HepG2 (cell line): ENCODE measurements around the gene RCBTB2. TPM values are rescaled to one million over a fixed set of nuclear protein-coding genes. Genes with fewer than 3 reads are reported as not detected.

Experiments
- ARNT2 ChIP-seq: sonication (generic); formaldehyde crosslinking; IDR thresholded peaks from 2 replicates; pipeline ENCODE4 v1.8.0; 2022; ENCODE audit warnings: mild to moderate bottlenecking, low read depth, missing genetic modification reagents, moderate library complexity
- JARID2 ChIP-seq: sonication (generic); formaldehyde crosslinking; IDR thresholded peaks from 2 replicates; pipeline ENCODE4 v1.8.1; 2023; ENCODE audit warnings: missing genetic modification reagents, inconsistent platforms; ENCODE audit not compliant: insufficient replicate concordance
- MATR3 ChIP-seq: sonication (generic); formaldehyde crosslinking; IDR thresholded peaks from 2 replicates; pipeline ENCODE4 v1.4.0; 2020; ENCODE audit warnings: missing genetic modification reagents
- MLX ChIP-seq: IDR thresholded peaks from 2 replicates; pipeline ENCODE4 v1.6.1; 2016
- NFYB ChIP-seq: sonication (generic); formaldehyde crosslinking; IDR thresholded peaks from 2 replicates; pipeline ENCODE4 v1.4.0; 2020; ENCODE audit warnings: missing genetic modification reagents
- PHF21A ChIP-seq: sonication (generic); formaldehyde crosslinking; IDR thresholded peaks from 2 replicates; pipeline ENCODE4 v1.5.0; 2020; ENCODE audit warnings: mild to moderate bottlenecking, missing genetic modification reagents
- PRDM10 ChIP-seq: sonication (generic); formaldehyde crosslinking; IDR thresholded peaks from 2 replicates; pipeline ENCODE4 v1.4.0; 2020; ENCODE audit warnings: low read depth, missing genetic modification reagents
- RBFOX2 ChIP-seq: fragments of 200-400 bp; formaldehyde crosslinking; IDR thresholded peaks from 2 replicates; pipeline ENCODE4 v1.6.1; 2017; ENCODE audit warnings: low read depth, mild to moderate bottlenecking, low read length
- REXO4 ChIP-seq: sonication (generic); formaldehyde crosslinking; IDR thresholded peaks from 2 replicates; pipeline ENCODE4 v1.8.0; 2022; ENCODE audit warnings: missing genetic modification reagents, mild to moderate bottlenecking, borderline replicate concordance
- RNF2 ChIP-seq: fragments of 450-650 bp; conservative IDR thresholded peaks from 2 replicates; pipeline ENCODE4 v1.6.1; 2016; ENCODE audit warnings: low read depth
- TOPORS ChIP-seq: sonication (generic); formaldehyde crosslinking; IDR thresholded peaks from 2 replicates; pipeline ENCODE4 v1.8.0; 2023; ENCODE audit warnings: mild to moderate bottlenecking, missing genetic modification reagents
- ZFX ChIP-seq: sonication (generic); formaldehyde crosslinking; IDR thresholded peaks from 2 replicates; pipeline ENCODE4 v1.4.0; 2020; ENCODE audit warnings: mild to moderate bottlenecking, low read depth, missing genetic modification reagents, moderate library complexity
- ZNF224 ChIP-seq: sonication (generic); formaldehyde crosslinking; IDR thresholded peaks from 2 replicates; pipeline ENCODE4 v1.5.0; 2020; ENCODE audit warnings: mild to moderate bottlenecking, missing genetic modification reagents
- ZNF24 ChIP-seq: fragments of 450-650 bp; IDR thresholded peaks from 2 replicates; pipeline ENCODE4 v1.6.1; 2017; ENCODE audit warnings: antibody characterized with exemption, mild to moderate bottlenecking
- ZNF33A ChIP-seq: sonication (generic); formaldehyde crosslinking; IDR thresholded peaks from 2 replicates; pipeline ENCODE4 v1.5.1; 2020; ENCODE audit warnings: missing genetic modification reagents, mild to moderate bottlenecking, moderate library complexity, borderline replicate concordance
- ZNF501 ChIP-seq: sonication (generic); formaldehyde crosslinking; IDR thresholded peaks from 2 replicates; pipeline ENCODE4 v1.5.1; 2020; ENCODE audit warnings: mild to moderate bottlenecking, moderate library complexity, missing genetic modification reagents
- ZNF709 ChIP-seq: sonication (generic); formaldehyde crosslinking; IDR thresholded peaks from 2 replicates; pipeline ENCODE4 v1.5.0; 2020; ENCODE audit warnings: mild to moderate bottlenecking, missing genetic modification reagents
- ZNF775 ChIP-seq: sonication (generic); formaldehyde crosslinking; IDR thresholded peaks from 2 replicates; pipeline ENCODE4 v1.4.0; 2020; ENCODE audit warnings: missing genetic modification reagents, mild to moderate bottlenecking, moderate library complexity, borderline replicate concordance
- ZSCAN21 ChIP-seq: sonication (generic); formaldehyde crosslinking; IDR thresholded peaks from 2 replicates; pipeline ENCODE4 v1.8.0; 2022; ENCODE audit warnings: mild to moderate bottlenecking, missing genetic modification reagents, moderate library complexity, borderline replicate concordance
- ZSCAN22 ChIP-seq: sonication (generic); formaldehyde crosslinking; IDR thresholded peaks from 2 replicates; pipeline ENCODE4 v1.4.0; 2020; ENCODE audit warnings: mild to moderate bottlenecking, missing genetic modification reagents
- ZSCAN25 ChIP-seq: sonication (generic); formaldehyde crosslinking; IDR thresholded peaks from 2 replicates; pipeline ENCODE4 v1.8.0; 2022; ENCODE audit warnings: mild to moderate bottlenecking, missing genetic modification reagents
- polyA plus RNA-seq, 8 experiments: library from polyadenylated mRNA; depleted of rRNA in 3 of 8; stranded (reverse) in 7 of 8; unstranded in 1 of 8; fragments of >200 nt; fragmentation: Illumina TruSeq in 4 of 8; extraction: Trizol in 4 of 8; gene quantifications; 2 replicates each; pipeline versions ENCODE4 v1.2.1 to v1.2.3, GENCODE V29; 2011 to 2016; ENCODE audit warnings: low read depth in 4 of 8, missing spikeins in 1 of 8, mixed read lengths in 1 of 8; ENCODE audit not compliant: insufficient read depth in 1 of 8
- total RNA-seq, 5 experiments: library from RNA; depleted of rRNA; stranded (reverse); fragments of >200 nt; fragmentation: Illumina TruSeq; extraction: Trizol; gene quantifications; 2 replicates each; pipeline ENCODE4 v1.2.3, GENCODE V29; 2016; ENCODE audit warnings: low read depth in 1 of 5
- TF ChIP-seq, protein P1 (sequence below): sonication (generic); formaldehyde crosslinking; IDR thresholded peaks from 2 replicates; pipeline ENCODE4 v1.8.0; 2022; ENCODE audit warnings: mild to moderate bottlenecking, missing genetic modification reagents
- TF ChIP-seq, protein P2 (sequence below): IDR thresholded peaks from 2 replicates; pipeline ENCODE4 v1.6.1; 2016
- TF ChIP-seq, protein P3 (sequence below): IDR thresholded peaks from 2 replicates; pipeline ENCODE4 v1.6.1; 2018; ENCODE audit warnings: missing genetic modification reagents, mild to moderate bottlenecking, missing compliant biosample characterization

Gene RCBTB2
- total and polyA plus RNA-seq, 2 of the 13 experiments (the other 11 are each of a cell fraction or from before 2014, with no cell fraction given) = 1.9 to 2.7 TPM

DNA sequence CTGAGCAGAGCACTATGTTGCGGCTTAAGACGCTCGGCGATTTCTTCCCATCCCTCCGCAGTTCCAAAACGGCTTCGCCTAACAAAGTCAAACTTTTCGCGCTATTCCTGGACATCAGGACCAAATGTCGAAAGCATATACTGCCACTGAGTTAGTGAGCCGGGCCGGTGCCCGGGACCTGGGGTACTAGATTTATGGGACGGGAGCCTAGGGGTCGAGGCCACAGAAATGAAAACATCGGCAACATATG, 699 bp downstream of the RCBTB2 start (continued):
- TF ChIP-seq TOPORS (CRISPR knock-in tag) (no peak), ZSCAN21 (CRISPR knock-in tag) (no peak), ZNF224 (CRISPR knock-in tag) (no peak), RNF2 (no peak), NFYB (CRISPR knock-in tag) (no peak; the same call in 1 of the 2 replicates), ZNF709 (CRISPR knock-in tag) (no peak), ZNF501 (CRISPR knock-in tag) (peak; percentile 76; the same call in 1 of the 2 replicates), ZNF24 (no peak), MATR3 (CRISPR knock-in tag) (no peak), JARID2 (CRISPR knock-in tag) (no peak), ZSCAN25 (CRISPR knock-in tag) (0 out of 2 replicates have a peak, but pooled peaks have one; percentile 2), ZSCAN22 (no peak), ZNF775 (CRISPR knock-in tag) (no peak), ZFX (no peak), ARNT2 (CRISPR knock-in tag) (no peak), ZNF33A (peak; percentile 36; the same call in 1 of the 2 replicates), REXO4 (CRISPR knock-in tag) (no peak), MLX (CRISPR knock-in tag) (no peak), PHF21A (CRISPR knock-in tag) (peak; percentile 63; the same call in 1 of the 2 replicates), RBFOX2 (no peak), PRDM10 (CRISPR knock-in tag) (no peak)
- TF ChIP-seq, protein P1, sequence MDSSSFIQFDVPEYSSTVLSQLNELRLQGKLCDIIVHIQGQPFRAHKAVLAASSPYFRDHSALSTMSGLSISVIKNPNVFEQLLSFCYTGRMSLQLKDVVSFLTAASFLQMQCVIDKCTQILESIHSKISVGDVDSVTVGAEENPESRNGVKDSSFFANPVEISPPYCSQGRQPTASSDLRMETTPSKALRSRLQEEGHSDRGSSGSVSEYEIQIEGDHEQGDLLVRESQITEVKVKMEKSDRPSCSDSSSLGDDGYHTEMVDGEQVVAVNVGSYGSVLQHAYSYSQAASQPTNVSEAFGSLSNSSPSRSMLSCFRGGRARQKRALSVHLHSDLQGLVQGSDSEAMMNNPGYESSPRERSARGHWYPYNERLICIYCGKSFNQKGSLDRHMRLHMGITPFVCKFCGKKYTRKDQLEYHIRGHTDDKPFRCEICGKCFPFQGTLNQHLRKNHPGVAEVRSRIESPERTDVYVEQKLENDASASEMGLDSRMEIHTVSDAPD = no peak
- TF ChIP-seq, protein P2, sequence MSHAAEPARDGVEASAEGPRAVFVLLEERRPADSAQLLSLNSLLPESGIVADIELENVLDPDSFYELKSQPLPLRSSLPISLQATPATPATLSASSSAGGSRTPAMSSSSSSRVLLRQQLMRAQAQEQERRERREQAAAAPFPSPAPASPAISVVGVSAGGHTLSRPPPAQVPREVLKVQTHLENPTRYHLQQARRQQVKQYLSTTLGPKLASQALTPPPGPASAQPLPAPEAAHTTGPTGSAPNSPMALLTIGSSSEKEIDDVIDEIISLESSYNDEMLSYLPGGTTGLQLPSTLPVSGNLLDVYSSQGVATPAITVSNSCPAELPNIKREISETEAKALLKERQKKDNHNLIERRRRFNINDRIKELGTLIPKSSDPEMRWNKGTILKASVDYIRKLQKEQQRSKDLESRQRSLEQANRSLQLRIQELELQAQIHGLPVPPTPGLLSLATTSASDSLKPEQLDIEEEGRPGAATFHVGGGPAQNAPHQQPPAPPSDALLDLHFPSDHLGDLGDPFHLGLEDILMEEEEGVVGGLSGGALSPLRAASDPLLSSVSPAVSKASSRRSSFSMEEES (CRISPR knock-in tag) = no peak
- TF ChIP-seq, protein P3, sequence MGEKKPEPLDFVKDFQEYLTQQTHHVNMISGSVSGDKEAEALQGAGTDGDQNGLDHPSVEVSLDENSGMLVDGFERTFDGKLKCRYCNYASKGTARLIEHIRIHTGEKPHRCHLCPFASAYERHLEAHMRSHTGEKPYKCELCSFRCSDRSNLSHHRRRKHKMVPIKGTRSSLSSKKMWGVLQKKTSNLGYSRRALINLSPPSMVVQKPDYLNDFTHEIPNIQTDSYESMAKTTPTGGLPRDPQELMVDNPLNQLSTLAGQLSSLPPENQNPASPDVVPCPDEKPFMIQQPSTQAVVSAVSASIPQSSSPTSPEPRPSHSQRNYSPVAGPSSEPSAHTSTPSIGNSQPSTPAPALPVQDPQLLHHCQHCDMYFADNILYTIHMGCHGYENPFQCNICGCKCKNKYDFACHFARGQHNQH (CRISPR knock-in tag) = no peak
